ENCODE results near the gene MAP2.

The MAP2 gene

DNA sequence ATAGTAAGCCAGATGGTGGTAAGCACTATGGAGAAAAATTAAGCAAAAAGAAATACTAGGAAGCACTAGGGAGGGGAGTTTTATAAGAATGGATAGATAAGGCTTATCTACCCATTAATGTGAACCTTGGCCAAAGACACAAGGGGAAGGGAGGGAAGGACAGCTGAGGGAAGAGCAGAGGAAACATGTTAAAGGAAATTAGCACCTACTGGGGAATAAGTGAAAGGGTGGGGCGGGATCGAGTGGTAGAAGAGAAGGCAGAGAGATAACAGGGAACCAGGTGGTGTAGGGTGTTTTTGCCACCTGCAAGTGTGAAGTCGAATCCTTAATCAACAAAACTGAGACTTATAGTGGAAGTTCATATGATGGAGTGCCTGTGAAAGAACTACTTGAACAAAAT is 349.5 kb downstream of the MAP2 start:
- TF ChIP-seq, protein P1, sequence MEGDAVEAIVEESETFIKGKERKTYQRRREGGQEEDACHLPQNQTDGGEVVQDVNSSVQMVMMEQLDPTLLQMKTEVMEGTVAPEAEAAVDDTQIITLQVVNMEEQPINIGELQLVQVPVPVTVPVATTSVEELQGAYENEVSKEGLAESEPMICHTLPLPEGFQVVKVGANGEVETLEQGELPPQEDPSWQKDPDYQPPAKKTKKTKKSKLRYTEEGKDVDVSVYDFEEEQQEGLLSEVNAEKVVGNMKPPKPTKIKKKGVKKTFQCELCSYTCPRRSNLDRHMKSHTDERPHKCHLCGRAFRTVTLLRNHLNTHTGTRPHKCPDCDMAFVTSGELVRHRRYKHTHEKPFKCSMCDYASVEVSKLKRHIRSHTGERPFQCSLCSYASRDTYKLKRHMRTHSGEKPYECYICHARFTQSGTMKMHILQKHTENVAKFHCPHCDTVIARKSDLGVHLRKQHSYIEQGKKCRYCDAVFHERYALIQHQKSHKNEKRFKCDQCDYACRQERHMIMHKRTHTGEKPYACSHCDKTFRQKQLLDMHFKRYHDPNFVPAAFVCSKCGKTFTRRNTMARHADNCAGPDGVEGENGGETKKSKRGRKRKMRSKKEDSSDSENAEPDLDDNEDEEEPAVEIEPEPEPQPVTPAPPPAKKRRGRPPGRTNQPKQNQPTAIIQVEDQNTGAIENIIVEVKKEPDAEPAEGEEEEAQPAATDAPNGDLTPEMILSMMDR (IDR thresholded peaks at IDR 0.05), result no peak
- H3K27ac Mint-ChIP-seq, result no peak overlapping the region
- no peak overlapping the region for H3K4me3 Mint-ChIP-seq
- no peak for DNase-seq
- H3K4me1 Mint-ChIP-seq, result peaks cover 5% of the 10 kb centered on the region
- no peaks in the 10 kb centered on the region for H3K9me3 Mint-ChIP-seq
- no peaks in the 10 kb centered on the region for H3K36me3 Mint-ChIP-seq (ENCODE audit: low read depth)
- peaks cover 71% of the 10 kb centered on the region for H3K27me3 Mint-ChIP-seq (ENCODE audit: low read depth, poor library complexity)

Data from nephron progenitor cell (in vitro differentiated cells).